HG03571 (cell line): ENCODE results near the gene MIDN.
"Not testable (repeated sequence)": the region's sequence is repeated elsewhere in the genome, so short reads cannot be mapped to it uniquely, and the experiment has no call there.

Experiments used
- ATAC-seq: cut with Tn5 transposase; IDR thresholded peaks from one replicate; pipeline ENCODE4 v1.9.1; 2021; ENCODE audit not compliant: unreplicated experiment

The MIDN gene

DNA sequence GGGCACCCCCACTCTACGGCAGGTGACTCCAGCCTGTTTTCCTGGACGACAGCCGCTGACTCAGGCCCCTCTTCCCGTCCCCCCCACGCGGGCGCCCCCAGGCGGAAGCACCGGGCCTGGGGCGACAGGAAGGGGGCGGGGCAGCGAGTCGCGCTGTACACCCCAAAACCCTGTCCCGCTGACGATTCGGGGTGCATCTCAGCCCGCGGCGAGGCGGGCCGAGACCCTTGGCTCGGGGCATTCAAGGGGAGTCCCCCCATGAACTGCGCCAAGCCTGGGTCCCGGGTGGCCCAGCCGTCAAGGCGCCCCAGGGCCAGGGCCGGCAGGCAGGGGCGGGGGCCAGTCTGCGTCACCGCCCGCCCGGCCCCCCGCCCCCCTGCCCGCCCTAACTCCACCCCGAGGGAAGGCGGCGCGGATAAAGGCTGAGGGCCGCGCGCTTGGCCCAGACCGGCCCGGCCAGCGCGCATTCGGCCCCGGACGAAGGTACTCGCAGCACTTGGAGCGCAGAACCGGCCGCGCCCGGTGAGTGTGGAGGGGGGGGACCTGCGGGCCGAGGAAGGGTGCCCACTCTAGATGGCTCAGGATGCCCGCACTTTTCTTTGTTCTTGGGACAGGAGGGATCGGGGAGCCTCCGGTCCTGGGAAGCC lies at the start of gene MIDN:
TSS of gene MIDN (plus strand) at position 445 of the 647 bp plus-strand sequence. CDS start 1,714 bp downstream, outside the sequence.
- ATAC-seq = peak; percentile 23

DNA sequence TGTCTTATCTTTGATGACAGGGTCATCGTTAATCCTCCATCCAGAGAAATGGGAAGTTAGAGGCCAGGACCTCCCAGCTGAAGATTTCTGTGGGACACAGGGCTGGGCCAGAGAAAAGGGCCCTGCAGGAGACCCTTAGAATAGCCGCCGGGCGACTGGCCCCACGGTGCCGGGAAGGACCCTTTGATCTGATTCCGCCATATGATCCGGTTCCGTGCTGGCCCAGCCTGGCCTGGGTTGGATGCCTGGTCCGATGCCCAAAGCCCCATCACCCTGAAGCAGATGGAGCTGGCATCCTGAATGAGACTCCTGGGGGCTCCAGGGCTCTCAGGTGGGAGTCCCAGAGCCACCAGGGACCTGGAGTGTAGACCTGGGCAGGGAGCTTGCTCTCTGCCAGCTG lies 48.9 kb upstream of the MIDN start:
- ATAC-seq = no peak

- ATAC-seq = not testable (repeated sequence)
These were observed 47.8 kb upstream of the MIDN start for GRCh38 chr19:1200614-1201013.

GRCh38 chr19:1205114-1206099 lies 43.0 kb upstream of the MIDN start, which contains the start of gene STK11:
Gene STK11 (plus strand): TSS chr19:1205778. CDS start chr19:1206914, 1,136 bp downstream.
- peak; percentile 67 for ATAC-seq

DNA sequence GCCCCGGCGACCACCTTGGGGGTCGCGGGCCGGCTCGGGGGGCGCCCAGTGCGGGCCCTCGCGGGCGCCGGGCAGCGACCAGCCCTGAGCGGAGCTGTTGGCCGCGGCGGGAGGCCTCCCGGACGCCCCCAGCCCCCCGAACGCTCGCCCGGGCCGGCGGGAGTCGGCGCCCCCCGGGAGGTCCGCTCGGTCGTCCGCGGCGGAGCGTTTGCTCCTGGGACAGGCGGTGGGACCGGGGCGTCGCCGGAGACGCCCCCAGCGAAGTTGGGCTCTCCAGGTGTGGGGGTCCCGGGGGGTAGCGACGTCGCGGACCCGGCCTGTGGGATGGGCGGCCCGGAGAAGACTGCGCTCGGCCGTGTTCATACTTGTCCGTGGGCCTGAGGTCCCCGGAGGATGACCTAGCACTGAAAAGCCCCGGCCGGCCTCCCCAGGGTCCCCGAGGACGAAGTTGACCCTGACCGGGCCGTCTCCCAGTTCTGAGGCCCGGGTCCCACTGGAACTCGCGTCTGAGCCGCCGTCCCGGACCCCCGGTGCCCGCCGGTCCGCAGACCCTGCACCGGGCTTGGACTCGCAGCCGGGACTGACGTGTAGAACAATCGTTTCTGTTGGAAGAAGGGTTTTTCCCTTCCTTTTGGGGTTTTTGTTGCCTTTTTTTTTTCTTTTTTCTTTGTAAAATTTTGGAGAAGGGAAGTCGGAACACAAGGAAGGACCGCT lies 42.1 kb upstream of the MIDN start:
- ATAC-seq = peak; percentile 8

DNA sequence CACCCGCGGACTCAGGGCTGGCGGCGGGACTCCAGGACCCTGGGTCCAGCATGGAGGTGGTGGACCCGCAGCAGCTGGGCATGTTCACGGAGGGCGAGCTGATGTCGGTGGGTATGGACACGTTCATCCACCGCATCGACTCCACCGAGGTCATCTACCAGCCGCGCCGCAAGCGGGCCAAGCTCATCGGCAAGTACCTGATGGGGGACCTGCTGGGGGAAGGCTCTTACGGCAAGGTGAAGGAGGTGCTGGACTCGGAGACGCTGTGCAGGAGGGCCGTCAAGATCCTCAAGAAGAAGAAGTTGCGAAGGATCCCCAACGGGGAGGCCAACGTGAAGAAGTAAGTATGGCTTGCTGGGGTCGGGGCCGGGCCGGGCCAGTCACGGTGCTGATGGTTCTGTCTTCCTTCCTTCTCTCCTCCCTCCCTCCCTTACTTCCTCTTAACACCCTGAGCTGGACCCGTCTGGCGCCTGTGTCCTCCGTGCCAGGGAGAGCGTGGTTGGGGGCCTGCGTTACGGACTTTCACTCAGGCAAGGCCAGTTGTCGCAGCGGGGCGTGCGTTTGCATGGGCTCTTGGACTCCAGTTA lies 41.4 kb upstream of the MIDN start:
- ATAC-seq = no peak

- not testable (repeated sequence) for ATAC-seq
These were observed 39.6 kb upstream of the MIDN start for GRCh38 chr19:1208830-1209229.

DNA sequence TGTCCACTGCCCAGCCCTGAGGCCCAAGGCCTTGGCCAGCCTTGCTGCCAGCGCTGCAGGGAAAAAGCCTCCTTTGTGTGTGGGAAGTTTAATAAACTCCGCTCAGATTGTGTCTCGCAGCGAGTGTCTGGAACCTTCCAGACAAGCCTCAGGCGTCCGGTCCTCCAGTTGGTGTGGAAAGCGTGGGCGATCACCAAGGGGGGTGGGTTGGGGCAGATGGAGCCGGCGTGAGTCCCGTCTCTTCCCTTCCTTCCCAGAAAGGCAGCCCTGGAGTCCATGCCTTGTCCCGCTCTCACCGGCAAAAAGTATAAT lies 38.2 kb upstream of the MIDN start:
- no peak for ATAC-seq

DNA sequence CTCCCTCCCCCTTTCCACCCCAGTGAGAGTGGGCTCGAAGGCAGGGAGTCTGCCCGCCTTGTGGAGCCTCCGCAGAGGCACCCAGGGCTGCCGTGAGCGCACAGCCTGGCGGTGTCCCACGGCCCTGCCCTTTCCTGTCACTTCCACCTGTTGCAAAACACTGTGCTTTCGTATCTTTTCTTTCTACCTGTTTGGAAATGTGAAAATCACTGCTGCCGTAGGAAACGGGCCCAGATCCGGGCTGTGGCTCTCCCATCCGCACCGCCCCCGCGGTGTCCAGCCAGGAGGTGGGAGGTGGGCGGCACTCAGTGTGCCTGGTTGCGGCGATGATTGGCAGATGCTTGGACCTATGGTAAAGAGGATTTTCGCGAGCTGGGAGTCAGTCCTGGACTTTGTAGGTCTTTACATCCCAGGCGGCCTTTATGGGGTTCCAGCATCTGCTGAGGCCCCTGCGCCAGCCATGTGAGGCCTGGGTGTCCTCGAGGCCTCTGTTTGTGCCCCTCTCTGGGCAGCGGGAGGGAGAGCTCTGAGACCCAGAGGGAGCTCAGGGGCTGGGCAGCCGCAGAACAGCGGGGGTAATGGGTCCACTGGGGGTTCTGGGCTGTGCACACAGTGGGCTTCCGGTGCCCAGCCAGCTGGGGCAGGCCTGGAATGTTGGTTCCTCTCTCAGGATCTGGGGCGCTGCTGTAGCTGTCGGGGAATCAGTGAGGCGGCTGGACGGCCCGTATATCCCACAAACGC lies 36.7 kb upstream of the MIDN start:
- ATAC-seq = no peak

GRCh38 chr19:1213391-1214286 lies 34.7 kb upstream of the MIDN start:
- no peak for ATAC-seq

DNA sequence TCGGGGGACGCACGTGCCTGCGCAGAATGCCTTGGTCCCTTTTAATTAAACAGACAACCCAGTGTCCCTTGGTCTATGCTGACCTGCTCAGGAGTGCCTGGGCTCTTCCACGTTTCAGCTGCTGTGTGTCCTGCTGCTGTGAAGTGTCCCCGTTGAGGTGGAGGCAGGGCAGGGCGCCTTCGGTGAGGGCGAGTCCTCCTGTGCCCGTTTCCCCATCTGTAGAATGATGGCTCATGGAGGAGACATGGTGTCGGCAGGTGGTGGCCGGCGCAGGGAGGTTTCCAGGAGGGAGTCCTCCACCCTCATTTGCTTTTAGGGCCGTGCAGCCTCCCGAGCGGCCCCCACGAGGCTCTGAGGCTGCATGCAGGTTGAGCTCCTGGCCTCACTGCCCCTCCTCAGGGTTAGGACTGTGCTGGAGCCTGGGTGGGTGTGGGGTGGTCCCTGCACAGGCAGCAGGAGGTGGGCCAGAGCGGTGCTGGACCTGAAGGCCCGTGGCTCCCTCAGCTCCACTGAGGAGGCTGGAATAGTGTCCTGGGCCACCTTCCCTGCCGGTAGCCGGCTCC lies 34.0 kb upstream of the MIDN start:
- ATAC-seq = no peak

DNA sequence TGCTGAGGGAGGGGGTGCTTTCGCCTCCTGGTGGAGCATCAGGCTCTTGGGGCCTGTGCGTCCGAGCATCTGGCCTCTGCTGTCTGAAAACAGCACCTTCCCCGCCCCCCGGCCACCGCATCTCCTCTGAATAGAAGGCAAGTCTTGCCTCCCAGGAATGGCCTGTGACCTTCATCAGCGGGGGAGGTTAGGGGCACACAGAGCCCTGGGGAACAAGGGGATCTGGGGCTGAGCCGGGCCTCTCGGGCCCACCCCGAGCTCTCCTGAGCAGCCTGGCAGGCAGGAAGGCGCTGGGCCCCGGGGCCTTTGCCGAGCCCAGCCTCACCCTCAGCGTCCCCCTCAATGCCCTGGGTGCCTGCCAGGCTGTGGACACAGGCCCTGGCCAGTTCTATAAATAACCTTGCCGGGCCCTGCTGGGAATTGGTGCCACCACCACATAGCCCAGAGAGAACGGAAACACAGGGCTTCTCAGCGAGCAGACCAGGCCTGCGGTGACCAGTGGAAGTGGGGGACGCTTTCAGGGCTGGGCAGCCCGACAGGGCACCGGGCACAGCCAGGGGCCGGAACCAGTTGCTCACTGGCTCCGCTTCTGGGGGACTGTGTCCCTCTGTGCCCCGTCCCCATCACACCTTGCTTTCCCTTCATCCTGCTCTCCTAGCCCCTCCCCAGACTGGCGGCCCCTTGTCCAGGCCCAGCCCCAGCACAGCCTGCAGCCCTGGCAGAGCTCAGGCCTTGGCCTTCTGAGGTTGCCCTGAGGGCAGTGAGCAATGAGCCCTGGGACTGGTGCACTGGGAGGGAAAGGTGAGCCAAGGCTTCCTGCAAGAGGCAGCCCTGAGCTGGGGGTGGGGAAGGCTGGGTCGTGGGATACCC lies 33.3 kb upstream of the MIDN start:
- no peak for ATAC-seq

DNA sequence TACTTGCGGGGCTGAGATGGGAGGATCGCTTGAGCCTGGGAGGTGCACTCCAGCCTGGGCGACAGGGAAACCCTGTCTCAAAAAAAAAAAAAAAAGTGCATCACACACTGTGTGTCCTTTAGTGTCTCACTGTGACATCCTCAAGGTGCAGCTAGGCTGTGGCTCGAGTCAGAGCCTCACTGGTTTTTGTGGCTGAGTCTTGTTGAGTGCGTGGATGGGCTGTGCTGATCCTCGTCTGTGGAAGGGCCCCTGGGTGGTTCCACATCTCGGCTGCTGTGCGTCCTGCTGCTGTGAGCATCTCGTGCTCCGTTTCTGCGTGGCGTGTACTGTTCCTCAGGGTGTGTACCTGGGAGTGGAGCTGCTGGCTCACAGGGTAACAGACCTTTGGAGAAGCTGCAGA lies 31.6 kb upstream of the MIDN start:
- ATAC-seq = no peak

GRCh38 chr19:1217366-1217765 lies 31.0 kb upstream of the MIDN start:
- no peak for ATAC-seq

DNA sequence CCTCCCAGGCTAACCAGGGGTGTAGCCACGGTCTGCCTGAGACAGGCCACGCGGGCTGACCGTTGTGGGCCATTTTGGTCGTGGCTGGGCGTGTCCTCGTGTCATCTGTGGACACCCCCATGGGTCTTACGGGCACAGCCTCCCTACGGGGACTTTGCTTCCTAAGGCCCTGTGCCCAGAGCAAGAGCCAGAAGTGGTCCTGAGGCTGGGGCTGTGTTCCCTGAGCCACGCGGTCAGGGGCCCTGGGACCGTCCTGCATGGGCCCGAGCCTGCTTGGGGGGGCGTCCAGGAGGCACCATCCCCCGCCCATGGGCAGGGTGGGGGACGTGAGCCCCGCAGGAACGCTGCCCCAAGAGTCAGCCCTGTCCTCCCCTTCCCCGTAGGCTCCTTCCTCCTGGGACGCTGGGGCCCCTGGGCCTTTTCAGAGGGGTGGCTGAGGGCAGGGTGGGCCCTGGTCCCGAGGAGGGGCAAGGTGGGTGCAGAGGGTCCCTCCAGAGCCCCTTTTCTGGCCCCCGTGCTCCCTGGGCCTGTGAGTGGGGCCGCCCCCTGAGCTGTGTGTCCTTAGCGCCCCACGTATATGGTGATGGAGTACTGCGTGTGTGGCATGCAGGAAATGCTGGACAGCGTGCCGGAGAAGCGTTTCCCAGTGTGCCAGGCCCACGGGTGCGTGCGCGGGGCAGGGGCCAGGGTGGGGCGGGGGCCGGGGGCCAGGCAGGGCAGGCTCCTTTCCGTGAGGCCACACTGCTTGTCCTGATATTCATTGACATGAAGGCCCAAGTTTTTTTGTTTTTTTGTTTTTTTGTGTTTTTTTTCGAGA lies 29.4 kb upstream of the MIDN start:
- ATAC-seq = no peak

- ATAC-seq = no peak
These were observed 28.5 kb upstream of the MIDN start for GRCh38 chr19:1219786-1220476.

- no peak for ATAC-seq
These were observed 27.9 kb upstream of the MIDN start for GRCh38 chr19:1220477-1220930.
